Peyer's patch (tissue), 4 donors: ENCODE measurements around the gene SP5. TPM values are rescaled to one million over a fixed set of nuclear protein-coding genes. Genes with fewer than 3 reads are reported as not detected.

Source experiments
- DNase-seq, 3 donors: peaks; one replicate each; pipeline ENCODE4 v3.0.0-alpha.2; 2017 to 2019
- H3K27ac ChIP-seq, 4 donors: fragments of 200-600 bp; sonication (generic); one replicate each; pipeline ENCODE4 v1.5.1; 2016 to 2019
- H3K27me3 ChIP-seq, 2 donors: fragments of 200-600 bp; sonication (generic); one replicate each; pipeline ENCODE4 v1.5.1; 2019
- H3K36me3 ChIP-seq, 3 donors: fragments of 200-600 bp; sonication (generic); one replicate each; pipeline ENCODE4 v1.5.1; 2016 to 2019
- H3K4me1 ChIP-seq, 4 donors: fragments of 200-600 bp; sonication (generic); one replicate each; pipeline ENCODE4 v1.5.1; 2016 to 2019
- H3K4me3 ChIP-seq, 4 donors: fragments of 200-600 bp; sonication (generic); 1 replicate in 3 of 4; 2 replicates in 1 of 4; pipeline ENCODE4 v1.5.1; 2016 to 2019; ENCODE audit warnings: mild to moderate bottlenecking in 1 of 4
- H3K9me3 ChIP-seq, 4 donors: fragments of 200-600 bp; sonication (generic); one replicate each; pipeline ENCODE4 v1.5.1; 2016 to 2019; ENCODE audit warnings: mild to moderate bottlenecking in 1 of 4
- POLR2A ChIP-seq, 2 donors: fragments of 450-650 bp; IDR thresholded peaks; one replicate each; pipeline ENCODE4 v1.5.1; 2017; ENCODE audit warnings: antibody characterized with exemption in 2 of 2, mild to moderate bottlenecking in 2 of 2, moderate library complexity in 2 of 2
- total RNA-seq, 4 donors: library from RNA; depleted of rRNA; stranded (reverse); fragments of >200 nt; gene quantifications; one replicate each; pipeline ENCODE4 v1.1.0, GENCODE V29; 2016
- TF ChIP-seq, protein P1 (sequence below), 6 experiments: fragments of 450-650 bp in 4 of 6; fragments of 200-600 bp in 2 of 6; sonication (generic) in 1 of 6; IDR thresholded peaks; one replicate each; pipeline ENCODE4 v1.5.1; 2017 to 2019; ENCODE audit warnings: antibody characterized with exemption in 6 of 6, mild to moderate bottlenecking in 3 of 6, moderate library complexity in 1 of 6

SP5 gene
- total RNA-seq, 4 donors from 2014 or later: 0.40 to 2.8 (median 0.88) TPM; not detected in 1

DNA sequence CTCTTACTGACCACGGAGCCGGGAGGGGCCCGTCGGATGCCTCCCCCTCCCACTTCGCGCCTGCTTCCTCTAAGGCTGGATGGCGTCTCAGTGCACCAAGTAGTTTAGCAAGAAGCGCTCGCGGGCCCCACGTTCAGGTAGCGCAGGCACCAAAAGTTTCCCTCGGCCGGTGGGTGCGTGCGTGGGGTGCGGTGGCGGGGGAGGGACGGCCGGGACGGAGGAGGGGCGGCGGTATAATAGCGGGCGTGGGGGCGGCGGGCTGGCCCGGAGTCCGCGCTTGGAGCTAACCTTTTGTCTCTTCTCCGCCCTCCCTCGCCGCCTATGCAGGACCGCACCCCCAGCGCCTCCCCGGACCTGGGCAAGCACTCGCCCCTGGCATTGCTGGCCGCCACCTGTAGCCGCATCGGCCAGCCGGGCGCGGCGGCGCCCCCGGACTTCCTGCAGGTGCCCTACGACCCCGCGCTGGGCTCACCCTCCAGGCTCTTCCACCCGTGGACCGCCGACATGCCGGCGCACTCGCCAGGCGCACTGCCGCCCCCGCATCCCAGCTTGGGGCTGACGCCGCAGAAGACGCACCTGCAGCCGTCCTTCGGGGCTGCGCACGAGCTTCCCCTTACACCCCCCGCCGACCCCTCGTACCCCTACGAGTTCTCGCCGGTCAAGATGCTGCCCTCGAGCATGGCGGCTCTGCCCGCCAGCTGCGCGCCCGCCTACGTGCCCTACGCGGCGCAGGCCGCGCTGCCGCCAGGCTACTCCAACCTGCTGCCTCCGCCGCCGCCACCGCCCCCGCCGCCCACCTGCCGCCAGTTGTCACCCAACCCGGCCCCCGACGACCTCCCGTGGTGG, 1.0 kb downstream of the SP5 start:
- DNase-seq: peak in 1 of 3 donors; percentile 53
- Histone ChIP-seq H3K36me3 (no peaks in the 10 kb centered on the region), H3K27me3 (peaks cover 0 to 40% of the 10 kb centered on the region in 2 donors), H3K27ac (peak overlapping the region in 2 of 4 donors; percentile 57 to 64), H3K9me3 (no peaks in the 10 kb centered on the region), H3K4me3 (peak overlapping the region; percentile 31 to 70 (median 52)), H3K4me1 (peaks cover 0 to 48% (median 13%) of the 10 kb centered on the region in 4 donors)
- no peak for TF ChIP-seq POLR2A (IDR thresholded peaks at IDR 0.05)
- TF ChIP-seq, protein P1, sequence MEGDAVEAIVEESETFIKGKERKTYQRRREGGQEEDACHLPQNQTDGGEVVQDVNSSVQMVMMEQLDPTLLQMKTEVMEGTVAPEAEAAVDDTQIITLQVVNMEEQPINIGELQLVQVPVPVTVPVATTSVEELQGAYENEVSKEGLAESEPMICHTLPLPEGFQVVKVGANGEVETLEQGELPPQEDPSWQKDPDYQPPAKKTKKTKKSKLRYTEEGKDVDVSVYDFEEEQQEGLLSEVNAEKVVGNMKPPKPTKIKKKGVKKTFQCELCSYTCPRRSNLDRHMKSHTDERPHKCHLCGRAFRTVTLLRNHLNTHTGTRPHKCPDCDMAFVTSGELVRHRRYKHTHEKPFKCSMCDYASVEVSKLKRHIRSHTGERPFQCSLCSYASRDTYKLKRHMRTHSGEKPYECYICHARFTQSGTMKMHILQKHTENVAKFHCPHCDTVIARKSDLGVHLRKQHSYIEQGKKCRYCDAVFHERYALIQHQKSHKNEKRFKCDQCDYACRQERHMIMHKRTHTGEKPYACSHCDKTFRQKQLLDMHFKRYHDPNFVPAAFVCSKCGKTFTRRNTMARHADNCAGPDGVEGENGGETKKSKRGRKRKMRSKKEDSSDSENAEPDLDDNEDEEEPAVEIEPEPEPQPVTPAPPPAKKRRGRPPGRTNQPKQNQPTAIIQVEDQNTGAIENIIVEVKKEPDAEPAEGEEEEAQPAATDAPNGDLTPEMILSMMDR (IDR thresholded peaks at IDR 0.05): no peak

DNA sequence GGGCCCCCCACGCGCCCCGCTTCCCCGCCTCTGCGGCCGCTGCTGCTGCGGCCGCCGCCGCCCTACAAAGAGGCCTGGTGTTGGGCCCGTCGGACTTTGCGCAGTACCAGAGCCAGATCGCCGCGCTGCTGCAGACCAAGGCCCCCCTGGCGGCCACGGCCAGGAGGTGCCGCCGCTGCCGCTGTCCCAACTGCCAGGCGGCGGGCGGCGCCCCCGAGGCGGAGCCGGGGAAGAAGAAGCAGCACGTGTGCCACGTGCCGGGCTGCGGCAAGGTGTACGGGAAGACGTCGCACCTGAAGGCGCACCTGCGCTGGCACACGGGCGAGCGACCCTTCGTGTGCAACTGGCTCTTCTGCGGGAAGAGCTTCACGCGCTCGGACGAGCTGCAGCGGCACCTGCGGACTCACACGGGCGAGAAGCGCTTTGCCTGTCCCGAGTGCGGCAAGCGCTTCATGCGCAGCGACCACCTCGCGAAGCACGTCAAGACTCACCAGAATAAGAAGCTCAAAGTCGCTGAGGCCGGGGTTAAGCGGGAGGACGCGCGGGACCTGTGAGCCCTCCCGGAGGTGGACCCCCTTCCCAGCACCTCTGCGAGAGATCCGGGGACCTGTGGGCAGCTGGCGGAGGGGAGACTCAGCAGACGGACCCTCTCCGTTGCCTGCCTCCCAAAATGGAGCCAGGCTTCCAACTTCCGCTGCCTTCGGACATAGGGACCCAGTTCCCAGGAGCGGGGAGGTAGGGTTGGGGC, 1.9 kb downstream of the SP5 start:
- no peak for TF ChIP-seq POLR2A (IDR thresholded peaks at IDR 0.05)
- TF ChIP-seq, protein P1 (IDR thresholded peaks at IDR 0.05): peak in 4 of 6 experiments; percentile 34 to 52 (median 40)
- peak overlapping the region in 1 of 4 donors; percentile 19 for H3K27ac ChIP-seq
- H3K4me3 ChIP-seq: peak overlapping the region; percentile 31 to 70 (median 52)
- H3K4me1 ChIP-seq: peaks cover 0 to 42% (median 13%) of the 10 kb centered on the region in 4 donors
- H3K27me3 ChIP-seq: peaks cover 0 to 40% of the 10 kb centered on the region in 2 donors
- no peaks in the 10 kb centered on the region for H3K36me3 ChIP-seq
- H3K9me3 ChIP-seq: no peaks in the 10 kb centered on the region
- peak in 2 of 3 donors; percentile 53 to 64 for DNase-seq

DNA sequence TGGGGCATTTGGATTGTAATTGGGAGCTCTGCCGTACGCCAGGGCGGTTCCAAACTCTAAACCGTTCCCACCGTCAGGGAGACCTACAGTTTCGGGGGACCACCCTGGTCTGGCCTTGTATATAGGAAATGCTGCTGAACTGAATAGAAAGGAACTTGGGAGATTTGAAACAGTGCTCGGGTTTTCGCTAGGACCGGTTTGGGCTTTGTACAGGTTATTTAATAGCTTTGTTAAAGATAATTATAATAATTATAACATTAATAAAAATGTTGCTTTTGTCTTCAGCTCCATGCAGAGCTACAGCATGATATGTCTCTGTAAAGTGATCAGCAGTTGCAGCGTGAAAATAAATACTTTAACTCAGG, 2.4 kb downstream of the SP5 start:
- DNase-seq: no peak
- Histone ChIP-seq H3K4me1 (peaks cover 0 to 38% (median 13%) of the 10 kb centered on the region in 4 donors), H3K27me3 (peaks cover 0 to 40% of the 10 kb centered on the region in 2 donors), H3K4me3 (no peak overlapping the region), H3K9me3 (no peaks in the 10 kb centered on the region), H3K27ac (no peak overlapping the region), H3K36me3 (no peaks in the 10 kb centered on the region)
- TF ChIP-seq POLR2A (IDR thresholded peaks at IDR 0.05): no peak
- TF ChIP-seq, protein P1 (IDR thresholded peaks at IDR 0.05): no peak

DNA sequence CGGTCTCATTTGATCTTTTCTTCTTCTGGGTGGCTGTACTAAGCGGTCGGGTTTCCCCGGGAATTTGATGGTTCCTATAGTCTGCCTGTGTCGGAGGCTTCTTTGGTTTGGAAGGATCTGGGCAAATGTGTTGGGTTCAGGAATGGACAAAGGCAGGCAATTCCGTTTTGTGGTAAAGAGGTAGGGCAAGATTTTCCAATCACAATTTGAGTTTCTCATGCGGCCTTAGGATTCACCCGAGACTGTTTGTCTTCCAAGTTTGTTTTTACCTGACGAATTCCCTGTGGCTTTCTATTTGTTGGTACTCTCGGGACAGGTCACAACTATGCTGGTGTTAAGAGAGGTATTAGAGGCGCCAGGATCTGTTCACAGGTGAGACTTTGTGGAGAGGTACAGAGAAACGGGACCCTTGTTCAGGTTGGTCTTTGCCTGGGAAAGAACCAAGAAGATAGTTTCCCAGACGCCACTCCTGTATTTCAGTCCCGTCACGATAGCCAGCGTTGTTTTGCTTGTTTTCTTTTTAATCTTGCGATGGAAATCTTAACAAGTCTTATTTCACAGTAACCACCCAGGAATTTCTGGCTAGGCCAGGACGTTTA, 3.0 kb downstream of the SP5 start:
- H3K27ac ChIP-seq: no peak overlapping the region
- no peak overlapping the region for H3K4me3 ChIP-seq
- TF ChIP-seq, protein P1 (IDR thresholded peaks at IDR 0.05): no peak
- TF ChIP-seq POLR2A (IDR thresholded peaks at IDR 0.05): no peak
- H3K4me1 ChIP-seq: peaks cover 0 to 38% (median 13%) of the 10 kb centered on the region in 4 donors
- no peaks in the 10 kb centered on the region for H3K36me3 ChIP-seq
- H3K9me3 ChIP-seq: no peaks in the 10 kb centered on the region
- no peak for DNase-seq
- H3K27me3 ChIP-seq: peaks cover 0 to 37% of the 10 kb centered on the region in 2 donors

DNA sequence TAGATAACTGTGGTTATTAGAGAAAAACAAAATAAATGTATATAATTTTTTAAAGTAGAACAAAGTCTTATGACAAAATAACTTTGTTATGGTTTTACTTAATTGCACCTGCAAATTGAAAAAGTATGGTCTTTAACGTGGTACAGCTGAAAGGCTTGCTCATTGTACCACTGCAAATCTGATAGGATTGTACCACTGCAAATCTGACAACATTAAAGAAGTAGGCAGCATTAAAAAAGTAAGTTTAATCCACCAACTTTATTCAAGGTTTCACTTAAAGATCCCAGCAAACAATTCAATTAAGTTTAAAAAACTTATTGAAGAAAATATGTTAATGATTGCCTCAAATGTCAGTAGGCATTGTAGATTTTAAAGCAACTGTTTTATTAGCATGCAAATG, 4.7 kb downstream of the SP5 start:
- no peaks in the 10 kb centered on the region for H3K9me3 ChIP-seq
- no peaks in the 10 kb centered on the region for H3K36me3 ChIP-seq
- DNase-seq: no peak
- H3K27me3 ChIP-seq: peaks cover 0 to 25% of the 10 kb centered on the region in 2 donors
- H3K4me3 ChIP-seq: no peak overlapping the region
- H3K27ac ChIP-seq: no peak overlapping the region
- H3K4me1 ChIP-seq: peaks cover 0 to 27% (median 8%) of the 10 kb centered on the region in 4 donors
- TF ChIP-seq, protein P1 (IDR thresholded peaks at IDR 0.05): no peak
- TF ChIP-seq POLR2A (IDR thresholded peaks at IDR 0.05): no peak
